HL-60/S4 (cell line): ENCODE measurements around the gene SHISA9.

Experiments used
- in situ Hi-C: fragments of 300-500 bp; cut with MboI; formaldehyde crosslinking; loops from 2 replicates; pipeline ENCODE4 v1.14.3; 2022; ENCODE audit warnings: low sequenced_read_pairs

Gene SHISA9

GRCh38 chr16:13012601-13013000 lies 111.2 kb downstream of the SHISA9 start:
- in situ Hi-C loops, result no loop called here

- in situ Hi-C loops, result no loop called here
Measured at GRCh38 chr16:13013043-13013442, 111.6 kb downstream of the SHISA9 start.

- in situ Hi-C loops, result no loop called here
Measured at GRCh38 chr16:13014476-13014875, 113.1 kb downstream of the SHISA9 start.

GRCh38 chr16:13018026-13018425 lies 116.6 kb downstream of the SHISA9 start:
- in situ Hi-C loops, result no loop called here

- in situ Hi-C loops, result no loop called here
Measured at GRCh38 chr16:13021996-13022395, 120.6 kb downstream of the SHISA9 start.

GRCh38 chr16:13029786-13030185 lies 128.4 kb downstream of the SHISA9 start:
- in situ Hi-C loops, result no loop called here

- in situ Hi-C loops, result no loop called here
Measured at GRCh38 chr16:13030769-13031168, 129.4 kb downstream of the SHISA9 start.

- in situ Hi-C loops, result no loop called here
Measured at GRCh38 chr16:13032911-13033310, 131.5 kb downstream of the SHISA9 start.

GRCh38 chr16:13036600-13036999 lies 135.2 kb downstream of the SHISA9 start:
- in situ Hi-C loops, result no loop called here

- in situ Hi-C loops, result no loop called here
Measured at GRCh38 chr16:13038591-13038990, 137.2 kb downstream of the SHISA9 start.

- in situ Hi-C loops, result no loop called here
Measured at GRCh38 chr16:13039526-13039925, 138.1 kb downstream of the SHISA9 start.

- in situ Hi-C loops, result no loop called here
Measured at GRCh38 chr16:13041180-13041579, 139.8 kb downstream of the SHISA9 start.

GRCh38 chr16:13041646-13042290 lies 140.4 kb downstream of the SHISA9 start:
- in situ Hi-C loops, result no loop called here

GRCh38 chr16:13042291-13042685 lies 140.9 kb downstream of the SHISA9 start:
- in situ Hi-C loops, result no loop called here

GRCh38 chr16:13046061-13046821 lies 144.8 kb downstream of the SHISA9 start:
- in situ Hi-C loops, result no loop called here

- in situ Hi-C loops, result no loop called here
Measured at GRCh38 chr16:13047276-13047675, 145.9 kb downstream of the SHISA9 start.

GRCh38 chr16:13049688-13050087 lies 148.3 kb downstream of the SHISA9 start:
- in situ Hi-C loops, result no loop called here

- in situ Hi-C loops, result no loop called here
Measured at GRCh38 chr16:13052431-13052830, 151.0 kb downstream of the SHISA9 start.

- in situ Hi-C loops, result no loop called here
Measured at GRCh38 chr16:13055480-13055879, 154.1 kb downstream of the SHISA9 start.

- in situ Hi-C loops, result no loop called here
Measured at GRCh38 chr16:13056607-13057006, 155.2 kb downstream of the SHISA9 start.

- in situ Hi-C loops, result no loop called here
Measured at GRCh38 chr16:13060932-13061331, 159.5 kb downstream of the SHISA9 start.

- in situ Hi-C loops, result no loop called here
Measured at GRCh38 chr16:13061691-13062090, 160.3 kb downstream of the SHISA9 start.

GRCh38 chr16:13062219-13062618 lies 160.8 kb downstream of the SHISA9 start:
- in situ Hi-C loops, result no loop called here
